SH-SY5Y (cell line): ENCODE results near the gene FOXP1.

Experiments
- GATA2 ChIP-seq: IDR thresholded peaks from 2 replicates; pipeline ENCODE4 v1.6.1; 2011; ENCODE audit warnings: mild to moderate bottlenecking, low read depth, low read length
- GATA3 ChIP-seq: IDR thresholded peaks from 2 replicates; pipeline ENCODE4 v1.6.1; 2011; ENCODE audit warnings: low read depth, mild to moderate bottlenecking, low read length, moderate library complexity

FOXP1 gene

GRCh38 chr3:71231680-71232079 is 351.8 kb downstream of the FOXP1 start:
- no peak for TF ChIP-seq GATA3
- TF ChIP-seq GATA2: no peak

DNA sequence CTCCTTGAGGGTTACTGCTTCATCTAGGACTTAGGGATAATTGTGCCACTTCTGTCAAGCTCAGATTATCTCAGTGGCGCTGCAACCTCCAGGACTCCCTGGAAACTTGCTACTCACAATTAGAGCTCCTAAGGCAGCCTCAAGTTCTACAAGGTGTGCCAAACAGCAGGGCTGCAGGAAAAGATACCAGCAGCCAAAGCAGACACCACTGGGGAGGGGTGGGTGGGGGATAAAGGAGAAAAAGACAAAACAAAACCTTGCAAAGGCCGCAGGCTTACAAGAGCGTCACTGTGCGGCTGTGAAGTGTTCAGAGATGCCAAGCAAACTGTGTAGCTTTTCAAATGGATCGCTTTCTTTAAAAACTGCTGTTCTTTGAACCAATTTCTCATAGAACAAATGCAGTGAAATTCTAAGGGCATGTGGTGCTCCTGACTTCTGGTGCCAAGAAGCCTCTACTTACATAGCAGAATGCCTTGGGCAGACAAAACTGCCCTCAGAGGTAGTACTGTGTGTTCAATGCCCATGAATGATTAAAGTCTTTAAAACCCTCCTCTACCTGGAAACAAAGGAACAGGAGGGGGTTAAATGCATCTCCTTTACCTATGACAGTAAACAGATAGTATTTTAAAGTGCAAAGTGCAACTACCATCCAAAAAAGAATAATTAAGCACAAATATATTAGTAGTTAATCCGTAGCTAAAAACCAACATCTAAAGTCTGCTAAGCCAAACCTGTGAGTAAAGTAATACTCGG is 353.4 kb downstream of the FOXP1 start:
- no peak for TF ChIP-seq GATA2
- no peak for TF ChIP-seq GATA3

- no peak for TF ChIP-seq GATA2
- no peak for TF ChIP-seq GATA3
These were observed 355.2 kb downstream of the FOXP1 start for GRCh38 chr3:71228156-71228866.

DNA sequence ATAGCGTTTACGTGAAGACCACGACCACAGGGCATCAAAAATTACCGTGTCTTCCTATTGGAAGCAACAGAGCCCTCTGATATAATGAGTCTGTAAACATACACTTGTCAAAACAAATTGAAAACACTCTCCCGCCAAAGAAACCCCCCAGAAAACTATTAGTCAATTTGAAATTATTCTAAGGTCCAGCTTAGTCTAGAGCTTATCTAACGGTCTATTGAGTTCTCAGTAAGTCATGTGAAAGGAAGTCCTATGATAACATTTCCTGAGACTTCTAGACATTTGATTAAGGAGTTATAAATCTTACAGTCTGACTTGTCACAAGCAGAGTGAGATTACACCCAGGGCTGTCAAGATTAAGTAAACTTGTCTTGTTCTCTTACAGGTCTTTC is 356.3 kb downstream of the FOXP1 start:
- TF ChIP-seq GATA2: no peak
- no peak for TF ChIP-seq GATA3

- TF ChIP-seq GATA3 (no peak), GATA2 (no peak)
These were observed 356.8 kb downstream of the FOXP1 start for GRCh38 chr3:71226565-71227269.

- TF ChIP-seq GATA2 (no peak), GATA3 (no peak)
These were observed 357.5 kb downstream of the FOXP1 start for GRCh38 chr3:71225951-71226564.

GRCh38 chr3:71225002-71225684 is 358.4 kb downstream of the FOXP1 start:
- TF ChIP-seq GATA2: no peak
- TF ChIP-seq GATA3: no peak

- TF ChIP-seq GATA2: no peak
- no peak for TF ChIP-seq GATA3
These were observed 363.5 kb downstream of the FOXP1 start for GRCh38 chr3:71219744-71220638.

GRCh38 chr3:71218508-71218907 is 365.0 kb downstream of the FOXP1 start:
- no peak for TF ChIP-seq GATA2
- no peak for TF ChIP-seq GATA3

- TF ChIP-seq GATA3: no peak
- no peak for TF ChIP-seq GATA2
These were observed 365.8 kb downstream of the FOXP1 start for GRCh38 chr3:71217640-71218222.

GRCh38 chr3:71215351-71215750 is 368.2 kb downstream of the FOXP1 start:
- TF ChIP-seq GATA2: no peak
- no peak for TF ChIP-seq GATA3

DNA sequence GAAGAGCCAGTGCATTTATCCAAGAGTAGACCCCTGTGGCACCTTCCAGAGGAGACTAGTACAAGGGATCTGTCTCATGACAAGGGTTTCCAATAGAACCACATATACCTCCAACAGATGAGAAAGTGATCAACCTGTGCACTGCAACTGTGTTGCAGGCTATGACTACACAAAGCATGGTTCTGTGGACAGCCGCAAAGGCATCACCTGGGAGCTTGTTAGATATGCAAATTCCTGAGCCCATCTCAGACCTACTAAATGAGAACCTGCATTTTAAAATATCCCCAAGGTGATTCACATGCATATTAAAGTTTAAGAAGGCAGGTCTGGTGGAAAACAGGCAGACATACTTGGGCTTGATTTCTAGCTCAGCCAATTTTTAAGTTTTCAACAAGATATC is 368.7 kb downstream of the FOXP1 start:
- TF ChIP-seq GATA3 (no peak), GATA2 (no peak)
